GM12873 (cell line): ENCODE data around the gene CLDN24.

Experiments
- CTCF ChIP-seq: IDR thresholded peaks from 2 replicates; pipeline ENCODE4 v1.5.1; 2012; ENCODE audit warnings: low read depth, mild to moderate bottlenecking, moderate library complexity, low read length, control low read depth; ENCODE audit not compliant: insufficient read depth; ENCODE audit errors: missing control alignments

The CLDN24 gene

GRCh38 chr4:183345261-183345660 lies 23.0 kb upstream of the CLDN24 start:
- no peak for TF ChIP-seq CTCF

- TF ChIP-seq CTCF: no peak
Observed at GRCh38 chr4:183344523-183345255, 22.5 kb upstream of the CLDN24 start.

- no peak for TF ChIP-seq CTCF
Observed at GRCh38 chr4:183343730-183344129, 21.5 kb upstream of the CLDN24 start.

- TF ChIP-seq CTCF: no peak
Observed at GRCh38 chr4:183342541-183343533, 20.6 kb upstream of the CLDN24 start.

- no peak for TF ChIP-seq CTCF
Observed at GRCh38 chr4:183337833-183338232, 15.6 kb upstream of the CLDN24 start.

- TF ChIP-seq CTCF: no peak
Observed at GRCh38 chr4:183337349-183337748, 15.1 kb upstream of the CLDN24 start.

- TF ChIP-seq CTCF: no peak
Observed at GRCh38 chr4:183335369-183335940, 13.2 kb upstream of the CLDN24 start.
